WTC11 (cell line): ENCODE results near the gene ENTREP3. TPM values are rescaled to one million over a fixed set of nuclear protein-coding genes. Genes with fewer than 3 reads are reported as not detected.

Experiments
- ATAC-seq: fragments of 200-7000 bp; cut with Tn5 transposase; 2 replicates; pipeline ENCODE4 v1.10.0; 2021; ENCODE audit warnings: mild to moderate bottlenecking, moderate library complexity
- CTCF ChIA-PET: fragments of 300-600 bp; sonication (Branson Sonifier 250); formaldehyde crosslinking; loops from one replicate; lab custom pipeline; 2021; ENCODE audit warnings: antibody characterized with exemption; lab: Charles Lee
- POLR2A ChIA-PET: fragments of 350-600 bp; sonication (Branson Sonifier 250); formaldehyde crosslinking; loops from one replicate; lab custom pipeline; 2021; ENCODE audit warnings: antibody characterized with exemption; lab: Charles Lee
- DNase-seq: peaks from one replicate; pipeline ENCODE4 v3.0.0; 2021; ENCODE audit warnings: low spot score
- H3K27ac Mint-ChIP-seq: 2 replicates; pipeline ENCODE4 v1.8.0; 2021; ENCODE audit warnings: mixed read lengths
- H3K27me3 Mint-ChIP-seq: 2 replicates; pipeline ENCODE4 v1.8.0; 2021; ENCODE audit warnings: low read depth, mild to moderate bottlenecking, moderate library complexity, mixed read lengths
- H3K36me3 Mint-ChIP-seq: 2 replicates; pipeline ENCODE4 v1.8.0; 2021; ENCODE audit warnings: mixed read lengths
- H3K4me1 Mint-ChIP-seq: 2 replicates; pipeline ENCODE4 v1.8.0; 2022; ENCODE audit warnings: mixed read lengths
- H3K4me3 Mint-ChIP-seq: 2 replicates; pipeline ENCODE4 v1.8.0; 2021; ENCODE audit warnings: mild to moderate bottlenecking, moderate library complexity, mixed read lengths
- H3K9me3 Mint-ChIP-seq: 2 replicates; pipeline ENCODE4 v1.8.0; 2021; ENCODE audit warnings: mixed read lengths
- CREM ChIP-seq: sonication (generic); formaldehyde crosslinking; IDR thresholded peaks from 2 replicates; pipeline ENCODE4 v1.8.1; 2022; ENCODE audit warnings: mild to moderate bottlenecking, missing genetic modification reagents, moderate library complexity
- ESRRA ChIP-seq: sonication (generic); formaldehyde crosslinking; IDR thresholded peaks from 2 replicates; pipeline ENCODE4 v1.8.1; 2022; ENCODE audit warnings: mild to moderate bottlenecking, missing genetic modification reagents, borderline replicate concordance
- GABPB1 ChIP-seq: sonication (generic); formaldehyde crosslinking; IDR thresholded peaks from 2 replicates; pipeline ENCODE4 v1.8.1; 2023; ENCODE audit warnings: mild to moderate bottlenecking, missing genetic modification reagents
- GRHL2 ChIP-seq: fragments of 250-450 bp; sonication (Bioruptor Pico); IDR thresholded peaks from 2 replicates; pipeline ENCODE4 v1.8.0; 2022; ENCODE audit warnings: mild to moderate bottlenecking, moderate library complexity; ENCODE audit not compliant: insufficient replicate concordance, severe bottlenecking
- NFE2L1 ChIP-seq: sonication (generic); formaldehyde crosslinking; IDR thresholded peaks from 2 replicates; pipeline ENCODE4 v1.8.1; 2023; ENCODE audit warnings: missing genetic modification reagents
- NFYB ChIP-seq: sonication (generic); formaldehyde crosslinking; conservative IDR thresholded peaks from 2 replicates; pipeline ENCODE4 v1.8.0; 2022; ENCODE audit warnings: low read depth, missing genetic modification reagents
- NR3C1 ChIP-seq: sonication (generic); formaldehyde crosslinking; conservative IDR thresholded peaks from 2 replicates; pipeline ENCODE4 v1.8.1; 2023; ENCODE audit warnings: low read depth, mild to moderate bottlenecking, missing genetic modification reagents
- RELA ChIP-seq: sonication (generic); formaldehyde crosslinking; IDR thresholded peaks from 2 replicates; pipeline ENCODE4 v1.8.1; 2022; ENCODE audit warnings: missing genetic modification reagents, mild to moderate bottlenecking, borderline replicate concordance
- ZMAT4 ChIP-seq: fragments of 250-450 bp; sonication (Bioruptor Pico); IDR thresholded peaks from 2 replicates; pipeline ENCODE4 v1.9.0; 2021; ENCODE audit warnings: mild to moderate bottlenecking
- ZNF121 ChIP-seq: sonication (generic); formaldehyde crosslinking; IDR thresholded peaks from 2 replicates; pipeline ENCODE4 v1.8.0; 2023; ENCODE audit warnings: missing genetic modification reagents
- ZNF671 ChIP-seq: fragments of 250-450 bp; sonication (Bioruptor Pico); IDR thresholded peaks from 2 replicates; pipeline ENCODE4 v1.8.0; 2021; ENCODE audit warnings: mild to moderate bottlenecking
- total RNA-seq: library from RNA; stranded (reverse); gene quantifications from 3 replicates; pipeline ENCODE4 v1.2.3, GENCODE V29; 2021
- TF ChIP-seq, protein P1 (sequence below): sonication (generic); formaldehyde crosslinking; IDR thresholded peaks from 2 replicates; pipeline ENCODE4 v1.8.1; 2022; ENCODE audit warnings: low read depth, missing genetic modification reagents, borderline replicate concordance
- TF ChIP-seq, protein P2 (sequence below): sonication (generic); formaldehyde crosslinking; IDR thresholded peaks from 2 replicates; pipeline ENCODE4 v1.8.1; 2023; ENCODE audit warnings: mild to moderate bottlenecking, missing genetic modification reagents, moderate library complexity
- TF ChIP-seq, protein P3 (sequence below): fragments of 250-450 bp; sonication (Bioruptor Pico); IDR thresholded peaks from 2 replicates; pipeline ENCODE4 v2.1.2; 2022; ENCODE audit warnings: mild to moderate bottlenecking, moderate library complexity
- TF ChIP-seq, protein P4 (sequence below): fragments of 250-450 bp; sonication (Bioruptor Pico); IDR thresholded peaks from 2 replicates; pipeline ENCODE4 v1.9.0; 2021; ENCODE audit warnings: mild to moderate bottlenecking
- TF ChIP-seq, protein P5 (sequence below): sonication (generic); formaldehyde crosslinking; conservative IDR thresholded peaks from 2 replicates; pipeline ENCODE4 v1.8.1; 2022; ENCODE audit warnings: mild to moderate bottlenecking, missing genetic modification reagents

ENTREP3 gene
- total RNA-seq, 1 experiment from 2014 or later = 67.8 TPM

DNA sequence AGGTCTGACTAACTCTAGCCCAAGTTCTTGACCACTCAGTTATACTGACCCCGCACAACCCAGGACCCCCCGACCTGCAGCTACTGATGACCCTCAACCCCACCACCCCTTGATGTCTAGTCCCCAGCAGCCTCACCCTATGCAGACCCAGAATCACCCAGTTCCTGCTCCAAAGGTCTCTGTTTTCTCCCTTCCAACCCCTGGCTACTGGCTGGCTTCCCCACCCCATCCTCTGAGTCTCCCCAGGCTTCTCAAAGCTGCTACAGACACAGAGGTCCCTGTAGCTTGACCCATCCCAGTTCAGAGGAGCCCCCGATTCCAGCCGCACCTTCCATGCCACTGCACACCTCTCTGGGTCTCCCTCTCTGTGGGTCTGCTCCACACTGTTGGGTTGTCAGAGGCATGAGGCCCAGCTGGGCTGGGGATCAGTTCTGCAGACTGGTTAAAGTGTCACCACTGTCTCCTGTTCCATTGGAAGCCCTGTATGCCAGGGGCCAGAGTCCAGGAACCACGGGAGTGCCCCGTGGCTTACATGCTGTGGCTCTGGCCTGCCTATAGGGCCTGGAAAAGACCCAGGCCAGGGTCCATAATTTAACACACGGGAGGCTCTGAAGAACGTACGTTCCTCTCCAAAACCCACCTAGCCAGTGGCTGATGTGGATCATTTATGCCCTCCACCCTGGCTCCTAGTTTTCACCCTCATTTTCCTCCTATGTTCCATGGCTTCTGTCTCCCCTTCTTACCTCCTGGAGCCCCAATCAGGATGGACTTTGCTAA, 45.5 kb upstream of the ENTREP3 start:
- no peaks in the 10 kb centered on the region for H3K9me3 Mint-ChIP-seq
- H3K4me3 Mint-ChIP-seq = no peak overlapping the region
- POLR2A ChIA-PET = no interaction called here
- no peak for ATAC-seq
- TF ChIP-seq GRHL2 (no peak), GABPB1 (CRISPR knock-in tag) (0 out of 2 replicates have a peak, but pooled peaks have one; percentile 28)
- TF ChIP-seq, all 79 proteins: peak for 1
- peaks cover 24% of the 10 kb centered on the region for H3K4me1 Mint-ChIP-seq
- no peak overlapping the region for H3K27ac Mint-ChIP-seq
- no peaks in the 10 kb centered on the region for H3K36me3 Mint-ChIP-seq
- no peak for DNase-seq
- peaks cover 19% of the 10 kb centered on the region for H3K27me3 Mint-ChIP-seq
- CTCF ChIA-PET = interaction anchor here (0.6 to 1.4 kb wide), 4 partner anchors 22 to 50 kb away, joined by 3 to 8 read pairs (median 5); no protein-coding TSS in a partner anchor

DNA sequence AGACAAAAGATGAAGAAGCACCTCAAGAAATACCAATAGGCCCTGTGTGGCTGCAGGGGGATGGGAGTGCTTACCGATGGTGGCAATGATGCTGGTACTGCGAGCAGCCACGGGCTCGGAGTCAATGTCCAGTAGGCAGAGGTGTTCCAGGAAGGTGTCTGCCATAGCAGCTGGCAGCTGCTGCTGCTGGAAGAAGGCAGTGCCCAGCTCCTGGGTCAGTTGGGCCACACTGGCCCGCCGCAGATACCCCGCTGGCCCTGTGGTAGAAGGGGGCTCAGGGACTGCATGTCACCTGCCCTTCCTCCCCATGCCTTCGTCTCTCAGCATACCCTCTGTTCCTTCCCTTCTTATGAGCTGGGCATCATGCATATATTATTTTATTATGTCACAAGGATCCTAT, 44.7 kb upstream of the ENTREP3 start:
- H3K27me3 Mint-ChIP-seq = peaks cover 24% of the 10 kb centered on the region
- no peak overlapping the region for H3K27ac Mint-ChIP-seq
- POLR2A ChIA-PET = no interaction called here
- H3K4me1 Mint-ChIP-seq = peaks cover 27% of the 10 kb centered on the region
- no peak overlapping the region for H3K4me3 Mint-ChIP-seq
- ATAC-seq (no peak), DNase-seq (no peak)
- no peaks in the 10 kb centered on the region for H3K36me3 Mint-ChIP-seq
- CTCF ChIA-PET = interaction anchor here (1.2 to 1.4 kb wide), 2 partner anchors 22 to 50 kb away, joined by 5 to 8 read pairs; no protein-coding TSS in a partner anchor
- H3K9me3 Mint-ChIP-seq = no peaks in the 10 kb centered on the region
- TF ChIP-seq, protein P1, sequence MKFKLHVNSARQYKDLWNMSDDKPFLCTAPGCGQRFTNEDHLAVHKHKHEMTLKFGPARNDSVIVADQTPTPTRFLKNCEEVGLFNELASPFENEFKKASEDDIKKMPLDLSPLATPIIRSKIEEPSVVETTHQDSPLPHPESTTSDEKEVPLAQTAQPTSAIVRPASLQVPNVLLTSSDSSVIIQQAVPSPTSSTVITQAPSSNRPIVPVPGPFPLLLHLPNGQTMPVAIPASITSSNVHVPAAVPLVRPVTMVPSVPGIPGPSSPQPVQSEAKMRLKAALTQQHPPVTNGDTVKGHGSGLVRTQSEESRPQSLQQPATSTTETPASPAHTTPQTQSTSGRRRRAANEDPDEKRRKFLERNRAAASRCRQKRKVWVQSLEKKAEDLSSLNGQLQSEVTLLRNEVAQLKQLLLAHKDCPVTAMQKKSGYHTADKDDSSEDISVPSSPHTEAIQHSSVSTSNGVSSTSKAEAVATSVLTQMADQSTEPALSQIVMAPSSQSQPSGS (CRISPR knock-in tag) = no peak
- TF ChIP-seq, all 79 proteins: peak for 0

DNA sequence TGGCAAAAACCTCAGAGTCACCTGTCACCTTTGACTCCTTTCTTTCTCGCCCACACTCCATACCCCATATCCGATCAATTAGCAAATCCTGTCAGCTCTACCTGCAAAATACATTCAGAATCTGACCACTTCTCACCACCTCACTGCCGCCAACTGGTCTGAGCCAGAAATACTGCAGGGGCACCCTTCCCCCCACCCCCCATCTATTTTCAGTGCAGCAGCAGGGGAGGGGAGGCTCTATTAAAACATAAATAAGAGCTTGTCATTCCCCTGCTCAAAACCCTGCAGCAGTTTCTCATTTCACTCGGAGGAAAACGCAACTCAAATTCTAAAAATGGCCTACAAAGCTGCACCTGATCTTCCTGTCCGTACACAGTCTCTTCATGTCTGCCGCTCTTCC, 42.1 kb upstream of the ENTREP3 start:
- DNase-seq (no peak), ATAC-seq (no peak)
- TF ChIP-seq CREM (no peak), ESRRA (CRISPR knock-in tag) (no peak), ZNF671 (no peak), NFYB (CRISPR knock-in tag) (no peak), ZNF121 (CRISPR knock-in tag) (no peak), RELA (CRISPR knock-in tag) (no peak), NFE2L1 (no peak)
- TF ChIP-seq, protein P2, sequence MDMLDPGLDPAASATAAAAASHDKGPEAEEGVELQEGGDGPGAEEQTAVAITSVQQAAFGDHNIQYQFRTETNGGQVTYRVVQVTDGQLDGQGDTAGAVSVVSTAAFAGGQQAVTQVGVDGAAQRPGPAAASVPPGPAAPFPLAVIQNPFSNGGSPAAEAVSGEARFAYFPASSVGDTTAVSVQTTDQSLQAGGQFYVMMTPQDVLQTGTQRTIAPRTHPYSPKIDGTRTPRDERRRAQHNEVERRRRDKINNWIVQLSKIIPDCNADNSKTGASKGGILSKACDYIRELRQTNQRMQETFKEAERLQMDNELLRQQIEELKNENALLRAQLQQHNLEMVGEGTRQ (CRISPR knock-in tag) = no peak
- TF ChIP-seq, protein P3, sequence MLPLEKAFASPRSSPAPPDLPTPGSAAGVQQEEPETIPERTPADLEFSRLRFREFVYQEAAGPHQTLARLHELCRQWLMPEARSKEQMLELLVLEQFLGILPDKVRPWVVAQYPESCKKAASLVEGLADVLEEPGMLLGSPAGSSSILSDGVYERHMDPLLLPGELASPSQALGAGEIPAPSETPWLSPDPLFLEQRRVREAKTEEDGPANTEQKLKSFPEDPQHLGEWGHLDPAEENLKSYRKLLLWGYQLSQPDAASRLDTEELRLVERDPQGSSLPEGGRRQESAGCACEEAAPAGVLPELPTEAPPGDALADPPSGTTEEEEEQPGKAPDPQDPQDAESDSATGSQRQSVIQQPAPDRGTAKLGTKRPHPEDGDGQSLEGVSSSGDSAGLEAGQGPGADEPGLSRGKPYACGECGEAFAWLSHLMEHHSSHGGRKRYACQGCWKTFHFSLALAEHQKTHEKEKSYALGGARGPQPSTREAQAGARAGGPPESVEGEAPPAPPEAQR = no peak
- ChIA-PET POLR2A (no interaction called here), CTCF (interaction anchor here (0.6 to 1.4 kb wide), 3 partner anchors 20 to 296 kb away, joined by 3 to 10 read pairs (median 6); partner anchors contain the start of gene HCN3)
- H3K4me3 Mint-ChIP-seq = peak overlapping the region; percentile 78; the same call in 1 of the 2 replicates
- peaks cover 35% of the 10 kb centered on the region for H3K4me1 Mint-ChIP-seq
- peak overlapping the region; percentile 38 for H3K27ac Mint-ChIP-seq
- peaks cover 47% of the 10 kb centered on the region for H3K27me3 Mint-ChIP-seq
- H3K36me3 Mint-ChIP-seq = no peaks in the 10 kb centered on the region
- no peaks in the 10 kb centered on the region for H3K9me3 Mint-ChIP-seq

DNA sequence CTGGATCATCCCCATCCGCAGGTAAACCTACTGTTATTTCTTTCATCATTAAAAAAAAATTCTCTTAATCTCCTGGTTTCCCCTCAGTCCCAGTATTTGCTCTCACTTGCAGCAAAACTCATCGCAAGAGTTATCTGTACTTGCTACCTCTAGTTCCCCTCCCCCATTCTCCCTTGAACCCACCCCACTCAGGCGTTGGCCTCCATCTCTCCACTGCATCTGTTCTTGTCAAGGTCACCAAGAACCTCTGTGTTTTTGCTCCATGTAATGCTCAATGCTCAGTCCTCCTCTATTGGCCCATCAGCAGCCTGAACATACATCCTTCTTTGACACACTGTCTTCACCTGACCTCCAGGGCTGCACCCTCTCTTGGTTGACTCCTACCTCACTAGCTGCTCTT, 41.4 kb upstream of the ENTREP3 start:
- ATAC-seq (no peak), DNase-seq (no peak)
- peak overlapping the region; percentile 78 for H3K4me3 Mint-ChIP-seq
- H3K4me1 Mint-ChIP-seq = peaks cover 34% of the 10 kb centered on the region
- ChIA-PET CTCF (interaction anchor here (0.6 to 2.4 kb wide), 4 partner anchors 11 to 296 kb away, joined by 3 to 13 read pairs (median 8); partner anchors contain the start of gene FDPS), POLR2A (no interaction called here)
- no peaks in the 10 kb centered on the region for H3K9me3 Mint-ChIP-seq
- no peaks in the 10 kb centered on the region for H3K36me3 Mint-ChIP-seq
- TF ChIP-seq NR3C1 (CRISPR knock-in tag) (no peak), ZMAT4 (CRISPR knock-in tag) (no peak)
- TF ChIP-seq, protein P4, sequence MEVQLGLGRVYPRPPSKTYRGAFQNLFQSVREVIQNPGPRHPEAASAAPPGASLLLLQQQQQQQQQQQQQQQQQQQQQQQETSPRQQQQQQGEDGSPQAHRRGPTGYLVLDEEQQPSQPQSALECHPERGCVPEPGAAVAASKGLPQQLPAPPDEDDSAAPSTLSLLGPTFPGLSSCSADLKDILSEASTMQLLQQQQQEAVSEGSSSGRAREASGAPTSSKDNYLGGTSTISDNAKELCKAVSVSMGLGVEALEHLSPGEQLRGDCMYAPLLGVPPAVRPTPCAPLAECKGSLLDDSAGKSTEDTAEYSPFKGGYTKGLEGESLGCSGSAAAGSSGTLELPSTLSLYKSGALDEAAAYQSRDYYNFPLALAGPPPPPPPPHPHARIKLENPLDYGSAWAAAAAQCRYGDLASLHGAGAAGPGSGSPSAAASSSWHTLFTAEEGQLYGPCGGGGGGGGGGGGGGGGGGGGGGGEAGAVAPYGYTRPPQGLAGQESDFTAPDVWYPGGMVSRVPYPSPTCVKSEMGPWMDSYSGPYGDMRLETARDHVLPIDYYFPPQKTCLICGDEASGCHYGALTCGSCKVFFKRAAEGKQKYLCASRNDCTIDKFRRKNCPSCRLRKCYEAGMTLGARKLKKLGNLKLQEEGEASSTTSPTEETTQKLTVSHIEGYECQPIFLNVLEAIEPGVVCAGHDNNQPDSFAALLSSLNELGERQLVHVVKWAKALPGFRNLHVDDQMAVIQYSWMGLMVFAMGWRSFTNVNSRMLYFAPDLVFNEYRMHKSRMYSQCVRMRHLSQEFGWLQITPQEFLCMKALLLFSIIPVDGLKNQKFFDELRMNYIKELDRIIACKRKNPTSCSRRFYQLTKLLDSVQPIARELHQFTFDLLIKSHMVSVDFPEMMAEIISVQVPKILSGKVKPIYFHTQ (CRISPR knock-in tag) = no peak
- TF ChIP-seq, protein P5, sequence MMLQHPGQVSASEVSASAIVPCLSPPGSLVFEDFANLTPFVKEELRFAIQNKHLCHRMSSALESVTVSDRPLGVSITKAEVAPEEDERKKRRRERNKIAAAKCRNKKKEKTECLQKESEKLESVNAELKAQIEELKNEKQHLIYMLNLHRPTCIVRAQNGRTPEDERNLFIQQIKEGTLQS (CRISPR knock-in tag) = no peak
- H3K27ac Mint-ChIP-seq = no peak overlapping the region
- peaks cover 48% of the 10 kb centered on the region for H3K27me3 Mint-ChIP-seq
